ENCODE results near the gene PDZD4. TPM values are rescaled to one million over a fixed set of nuclear protein-coding genes. Genes with fewer than 3 reads are reported as not detected.

The PDZD4 gene
- total RNA-seq, 1 donor from 2014 or later, result 3.1 TPM

Other genes starting within 250 kb of the PDZD4 start
- 11.1 TPM for gene CCNQ, start 231.4 kb downstream of the PDZD4 start, total RNA-seq
- 0.10 TPM for gene DUSP9, start 183.3 kb downstream of the PDZD4 start, total RNA-seq
- gene PNCK, start 156.7 kb downstream of the PDZD4 start, total RNA-seq, result 0.99 TPM
- 22.0 TPM for gene SLC6A8, start 142.6 kb downstream of the PDZD4 start, total RNA-seq
- 92.8 TPM for gene BCAP31, start 106.2 kb downstream of the PDZD4 start, total RNA-seq
- gene ABCD1, start 105.7 kb downstream of the PDZD4 start, total RNA-seq, result 4.0 TPM
- gene PLXNB3, start 66.3 kb downstream of the PDZD4 start, total RNA-seq, result 2.2 TPM
- gene SRPK3, start 49.5 kb downstream of the PDZD4 start, total RNA-seq, result 6.7 TPM
- 26.6 TPM for gene IDH3G, start 36.2 kb downstream of the PDZD4 start, total RNA-seq
- gene SSR4, start 35.9 kb downstream of the PDZD4 start, total RNA-seq, result 99.7 TPM
- 3.6 TPM for gene L1CAM, start 55.6 kb upstream of the PDZD4 start, total RNA-seq
- gene AVPR2, start 74.1 kb upstream of the PDZD4 start, total RNA-seq, result 0.89 TPM
- gene ARHGAP4, start 95.7 kb upstream of the PDZD4 start, total RNA-seq, result 14.4 TPM
- 25.9 TPM for gene NAA10, start 104.5 kb upstream of the PDZD4 start, total RNA-seq
- 5.0 TPM for gene RENBP, start 114.1 kb upstream of the PDZD4 start, total RNA-seq
- gene HCFC1, start 141.3 kb upstream of the PDZD4 start, total RNA-seq, result 13.6 TPM
- 2.9 TPM for gene TMEM187, start 142.2 kb upstream of the PDZD4 start, total RNA-seq
- 19.6 TPM for gene IRAK1, start 189.4 kb upstream of the PDZD4 start, total RNA-seq